Heart right ventricle (tissue), 16 donors: Measurements from ENCODE around the gene PRKAA2. TPM values are rescaled to one million over a fixed set of nuclear protein-coding genes. Genes with fewer than 3 reads are reported as not detected.

Experiments used
- ATAC-seq, 8 donors: fragments of 200-7000 bp; cut with Tn5 transposase; one replicate each; pipeline ENCODE4 v1.9.1; 2020; ENCODE audit warnings: mild to moderate bottlenecking in 8 of 8, moderate library complexity in 8 of 8, moderate number of reproducible peaks in 1 of 8
- DNase-seq, 2 donors: peaks; one replicate each; pipeline ENCODE4 v3.0.0-alpha.2; 2020
- H3K27ac ChIP-seq, 10 donors: fragments of 200-600 bp; sonication (generic) in 2 of 10; one replicate each; pipeline versions ENCODE4 v1.5.0 to v1.8.0; 2020 to 2022; ENCODE audit warnings: mild to moderate bottlenecking in 3 of 10
- H3K27me3 ChIP-seq, 7 donors: fragments of 200-600 bp; one replicate each; pipeline ENCODE4 v1.8.0; 2021 to 2022; ENCODE audit warnings: mild to moderate bottlenecking in 2 of 7
- H3K36me3 ChIP-seq, 9 donors: fragments of 200-600 bp; sonication (generic) in 1 of 9; one replicate each; pipeline versions ENCODE4 v1.5.0 to v1.8.0; 2020 to 2022; ENCODE audit warnings: mild to moderate bottlenecking in 2 of 9
- H3K4me1 ChIP-seq, 9 donors: fragments of 200-600 bp; sonication (generic) in 1 of 9; one replicate each; pipeline versions ENCODE4 v1.5.0 to v1.8.0; 2020 to 2022; ENCODE audit warnings: mild to moderate bottlenecking in 4 of 9
- H3K4me3 ChIP-seq, 10 donors: fragments of 200-600 bp; sonication (generic) in 2 of 10; one replicate each; pipeline versions ENCODE4 v1.5.0 to v1.8.0; 2020 to 2022; ENCODE audit warnings: mild to moderate bottlenecking in 7 of 10, moderate library complexity in 2 of 10
- H3K9me3 ChIP-seq, 11 donors: fragments of 200-600 bp in 10 of 11; sonication (generic) in 2 of 11; one replicate each; pipeline versions ENCODE4 v1.5.0 to v1.8.0; 2013 to 2022; ENCODE audit warnings: mild to moderate bottlenecking in 2 of 11, control low read depth in 1 of 11, moderate library complexity in 1 of 11
- CTCF ChIP-seq, 9 donors: fragments of 200-600 bp; sonication (generic) in 2 of 9; IDR thresholded peaks; one replicate each; pipeline versions ENCODE4 v1.5.0 to v1.8.0; 2021 to 2022; ENCODE audit warnings: antibody characterized with exemption in 9 of 9, mild to moderate bottlenecking in 5 of 9, moderate library complexity in 1 of 9
- WGBS, 2 donors: extraction: QIAGEN DNeasy Blood & Tissue Kit; methylation state at CpG; one replicate each; pipeline ENCODE4 v1.1.7; 2013; ENCODE audit warnings: inconsistent platforms in 1 of 2; 5-methylcytosine and 5-hydroxymethylcytosine counted together
- intact Hi-C, 10 donors: fragments of 100-400 bp; cut with DNase I; formaldehyde crosslinking; loops; one replicate each; pipeline versions ENCODE4 v1.11.1 to v1.14.2; 2022
- polyA plus RNA-seq, 2 donors: library from polyadenylated mRNA; stranded (reverse); fragments of 200-250 nt; gene quantifications; one replicate each; pipeline ENCODE4 v1.2.3, GENCODE V29; 2013
- total RNA-seq, 10 donors: library from RNA; stranded (reverse); fragmentation: NEBNext Ultra II Directional in 3 of 10; extraction: Animal tissue kit (Norgen Biotek cat#: 25700) in 3 of 10; gene quantifications; one replicate each; pipeline versions ENCODE4 v1.2.1 to v1.2.4, GENCODE V29; 2021 to 2023
- donor health status: Arrhythmogenic right ventricular cardiomyopathy.
- donor health status: ischemic (EF 13 %, LVEDD 7.1; RV severe dilation, severe dysfunction).
- donor health status: healthy with polysubstance abuse.
- donor health status: DM: no; HTN: yes; CAD: no.
- donor health status: DM: no; HTN: no; CAD: no.
- donor health status: ischemic (EF 25% LVEDD 6.9; RV normal size, moderate dysfunction).
- donor health status: ischemic (EF 25% LVEDD 5.7; RV mildly dilated, moderate dysfunction).
- donor health status: healthy.
- donor health status: DM: yes; HTN: yes; CAD: no.
- donor health status: Ischemic cardiomyopathy.
- donor health status: ischemic (EF 35%, LVEDD 5.7; RV mildly dilated, moderate dysfunction).
- donor health status: nonischemic (EF 11% LVEDD 7.7; RV severe dilation, severe dysfunction).
- donor health status: DM: yes; HTN: yes; CAD: no.
- donor health status: PGD.
- donor health status: ischemic (EF 29% LVEDD 5.4; RV normal size, mild dysfunction).
- donor health status: nonischemic (EF 23%, LVEDD 6.1; RV moderate dilation, normal function).

PRKAA2 gene
- total and polyA plus RNA-seq, 12 donors: 8.0 to 166 (median 124) TPM

DNA sequence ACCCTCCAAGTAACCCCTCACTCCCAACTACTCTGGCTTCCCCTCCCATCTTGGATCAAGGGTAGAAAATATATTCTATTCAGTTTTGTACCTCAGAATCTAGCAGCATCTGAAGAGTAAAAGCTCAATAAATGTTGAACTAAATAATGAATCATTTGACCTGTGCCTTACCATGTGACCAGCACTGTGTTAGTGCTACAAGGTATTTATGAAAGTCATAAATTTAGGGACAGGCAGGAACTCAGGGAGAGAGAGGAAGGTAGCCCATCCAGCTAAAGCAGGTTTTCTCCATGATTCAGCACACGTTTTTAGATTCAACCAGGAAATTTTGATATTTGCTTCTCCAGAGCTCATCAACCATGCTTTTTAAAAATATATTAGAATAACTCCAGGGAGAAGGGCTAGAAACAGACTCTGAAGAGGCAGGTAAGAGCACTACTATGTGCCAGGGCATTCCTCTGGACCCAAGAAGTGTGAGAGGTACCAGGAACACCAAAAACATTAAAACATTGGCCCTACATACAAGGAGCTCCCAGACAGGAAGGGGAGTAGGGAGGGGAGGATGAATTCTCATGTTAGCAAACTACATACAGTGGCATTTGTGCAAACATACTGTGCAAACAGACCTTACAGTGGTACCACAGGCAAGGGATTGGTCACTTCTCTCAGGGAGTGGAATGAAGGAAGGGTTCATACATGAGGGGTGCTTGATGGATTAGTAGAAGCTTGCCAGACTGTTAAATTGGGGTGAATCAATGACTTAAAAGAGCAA is 109.8 kb downstream of the PRKAA2 start:
- WGBS, 2 donors: 63 to 78% methylated on average over 1 of the region's 1 CpG
- Histone ChIP-seq H3K4me3 (no peak overlapping the region), H3K9me3 (no peaks in the 10 kb centered on the region), H3K27me3 (peaks cover 0 to 4% (median 0%) of the 10 kb centered on the region in 7 donors), H3K4me1 (peaks cover 0 to 5% (median 0%) of the 10 kb centered on the region in 9 donors), H3K36me3 (peaks cover 0 to 8% (median 0%) of the 10 kb centered on the region in 9 donors), H3K27ac (no peak overlapping the region)
- DNase-seq (no peak), ATAC-seq (no peak)
- intact Hi-C loops: loop anchor here in 1 of 10 donors (5.0 kb wide), 1 partner anchor 662 kb away; no protein-coding TSS in a partner anchor
- TF ChIP-seq CTCF (IDR thresholded peaks at IDR 0.05): no peak

- Histone ChIP-seq H3K27me3 (peaks cover 0 to 4% (median 0%) of the 10 kb centered on the region in 7 donors), H3K4me1 (peaks cover 0 to 5% (median 0%) of the 10 kb centered on the region in 9 donors), H3K36me3 (peaks cover 0 to under 1% (median 0%) of the 10 kb centered on the region in 9 donors), H3K27ac (no peak overlapping the region), H3K9me3 (no peaks in the 10 kb centered on the region), H3K4me3 (no peak overlapping the region)
- TF ChIP-seq CTCF (IDR thresholded peaks at IDR 0.05): no peak
- 94 to 95% methylated on average over 2 of the region's 2 CpGs for WGBS, 2 donors
- ATAC-seq (no peak), DNase-seq (no peak)
- intact Hi-C loops: loop anchor here in 1 of 10 donors (5.0 kb wide), 1 partner anchor 661 kb away; no protein-coding TSS in a partner anchor
Measured at GRCh38 chr1:56755911-56756310, 110.8 kb downstream of the PRKAA2 start.

GRCh38 chr1:56758135-56758534 is 113.0 kb downstream of the PRKAA2 start:
- intact Hi-C loops: loop anchor here in 3 of 10 donors (1.0 to 5.0 kb wide), 3 partner anchors 63 to 659 kb away; no protein-coding TSS in a partner anchor
- peak in 6 of 9 donors; percentile 10 to 50 (median 40) for TF ChIP-seq CTCF (IDR thresholded peaks at IDR 0.05)
- no peak overlapping the region for H3K27ac ChIP-seq
- DNase-seq (peak; percentile 5 to 14), ATAC-seq (peak in 5 of 8 donors; percentile 38 to 74 (median 67))
- no peaks in the 10 kb centered on the region for H3K9me3 ChIP-seq
- no peak overlapping the region for H3K4me3 ChIP-seq
- peaks cover 0 to 5% (median 0%) of the 10 kb centered on the region in 9 donors for H3K4me1 ChIP-seq
- peaks cover 0 to 4% (median 0%) of the 10 kb centered on the region in 7 donors for H3K27me3 ChIP-seq
- no peaks in the 10 kb centered on the region for H3K36me3 ChIP-seq

DNA sequence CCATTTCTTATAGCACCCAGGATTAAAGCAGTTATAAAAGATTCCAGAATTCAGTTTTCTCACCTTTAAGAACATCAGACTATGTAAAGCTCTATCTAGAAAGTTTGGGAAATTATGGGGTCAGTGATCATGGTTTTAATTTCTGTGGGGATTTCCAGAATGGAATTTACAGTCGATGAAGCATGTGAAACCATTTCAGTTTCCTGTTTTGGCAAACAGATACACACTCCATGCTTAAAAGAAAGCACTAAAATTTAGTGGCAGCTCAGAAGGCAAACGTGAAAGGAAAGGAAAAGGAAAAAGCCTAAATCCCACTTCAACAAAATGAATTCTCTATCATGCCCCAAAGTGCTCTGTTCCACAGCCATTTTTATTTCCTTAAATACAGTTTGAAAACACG is 113.7 kb downstream of the PRKAA2 start:
- H3K4me1 ChIP-seq: peaks cover 0 to 5% (median 0%) of the 10 kb centered on the region in 9 donors
- no peak overlapping the region for H3K4me3 ChIP-seq
- ATAC-seq: no peak
- intact Hi-C loops: loop anchor here in 3 of 10 donors (1.0 to 5.0 kb wide), 3 partner anchors 62 to 659 kb away; no protein-coding TSS in a partner anchor
- no peaks in the 10 kb centered on the region for H3K9me3 ChIP-seq
- TF ChIP-seq CTCF (IDR thresholded peaks at IDR 0.05): no peak
- no peak for DNase-seq
- peaks cover 0 to 4% (median 0%) of the 10 kb centered on the region in 7 donors for H3K27me3 ChIP-seq
- no peak overlapping the region for H3K27ac ChIP-seq
- H3K36me3 ChIP-seq: no peaks in the 10 kb centered on the region
- WGBS, 2 donors: 38 to 45% methylated on average over 3 of the region's 3 CpGs

Other genes with a start within 250 kb of the PRKAA2 start
- 100 to 1,000 TPM in 2 of 10 donors, 10 to 100 TPM in 8; 59.4 to 136 (median 81.4) TPM for gene PLPP3, start 65.8 kb upstream of the PRKAA2 start, total RNA-seq
- gene PLPP3, start 65.8 kb upstream of the PRKAA2 start, polyA plus RNA-seq: 10 to 100 TPM; 16.2 to 61.2 TPM
- gene FYB2, start 174.1 kb downstream of the PRKAA2 start, total RNA-seq: 10 to 100 TPM in 5 of 10 donors, 1 to 10 TPM in 5; 8.0 to 17.4 (median 9.9) TPM
- 100 to 1,000 TPM in 1 of 2 donors, under 1 TPM in 1; 0.22 to 123 TPM for gene FYB2, start 174.1 kb downstream of the PRKAA2 start, polyA plus RNA-seq
- under 1 TPM in 1 of 10 donors, not detected in 9; 0.09 TPM for gene C8A, start 209.5 kb downstream of the PRKAA2 start, total RNA-seq
- gene C8A, start 209.5 kb downstream of the PRKAA2 start, polyA plus RNA-seq: not detected